ENCODE results near the gene FAM98B. TPM values are rescaled to one million over a fixed set of nuclear protein-coding genes. Genes with fewer than 3 reads are reported as not detected.

The FAM98B gene
- total and polyA plus RNA-seq, 2 of the 8 experiments (the other 6 are each of a cell fraction or from before 2014, with no cell fraction given), result 5.9 to 48.4 TPM

DNA sequence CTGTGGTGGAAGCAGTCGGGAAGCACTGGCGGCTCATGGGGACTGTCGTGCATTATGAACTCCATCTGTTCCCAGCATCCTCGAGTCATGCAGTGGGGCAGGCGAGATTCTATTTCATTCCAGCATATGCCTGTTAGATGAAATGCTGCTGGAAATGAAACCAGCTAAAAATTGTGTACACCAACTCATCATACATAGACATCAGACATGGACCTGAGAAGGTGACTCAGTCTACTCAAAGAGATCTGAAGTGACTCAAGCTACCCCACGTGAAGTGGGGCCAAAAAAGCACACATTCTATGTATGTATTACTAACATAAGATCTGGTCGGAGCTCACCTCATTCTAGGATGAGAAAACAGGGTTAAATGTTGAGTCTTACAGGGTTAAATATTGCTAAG is 47.5 kb upstream of the FAM98B start:
- FAIRE-seq (no peak), DNase-seq (ENCODE audit: low read depth in 1 of 2, low spot score in 2 of 2) (no peak)
- H2BK15ac ChIP-seq (ENCODE audit: low read length), result no peak overlapping the region
- no peak overlapping the region for H3K27ac ChIP-seq (ENCODE audit: low read depth, low read length)
- no peak overlapping the region for H3K4me3 ChIP-seq (ENCODE audit: extremely low read depth in 1 of 4, insufficient read depth in 2 of 4, low read depth in 3 of 4, low read length in 4 of 4)
- H3K4me1 ChIP-seq (replicated peaks in 1 of 4; ENCODE audit: control insufficient read depth in 3 of 4, insufficient read depth in 4 of 4, low read length in 3 of 4), result no peaks in the 10 kb centered on the region
- H2AFZ ChIP-seq (ENCODE audit: low read length), result 0 out of 2 replicates have a peak overlapping the region, but pooled peaks have one; percentile 9
- H2BK20ac ChIP-seq (ENCODE audit: low read length), result no peak overlapping the region
- no peaks in the 10 kb centered on the region for H3K9me3 ChIP-seq (ENCODE audit: insufficient read depth in 2 of 2, low read depth in 1 of 2, low read length in 1 of 2)
- 92% methylated on average over 7 of the region's 7 CpGs; no CpG with 5 or more reads in 1 of the 2 experiments for WGBS, 2 experiments (ENCODE audit: extremely low coverage in 1 of 2, insufficient coverage in 1 of 2, insufficient read length in 1 of 2, insufficient replicate concordance in 2 of 2, low coverage in 1 of 2, low lambda C conversion rate in 2 of 2, missing lambda C conversion rate in 1 of 2)
- H3K79me2 ChIP-seq (ENCODE audit: control insufficient read depth in 1 of 2, insufficient read depth in 2 of 2, low read length in 2 of 2), result no peaks in the 10 kb centered on the region
- H3K36me3 ChIP-seq (ENCODE audit: control insufficient read depth in 2 of 4, insufficient read depth in 4 of 4, low read length in 3 of 4), result no peaks in the 10 kb centered on the region
- no peak overlapping the region for H2AK5ac ChIP-seq (ENCODE audit: low read depth, low read length)
- no peak overlapping the region for H4K8ac ChIP-seq (ENCODE audit: extremely low read depth, insufficient read depth, low read length)
- H3K27me3 ChIP-seq (replicated peaks in 1 of 4; ENCODE audit: control insufficient read depth in 3 of 4, extremely low read depth in 1 of 4, insufficient read depth in 3 of 4, low read length in 3 of 4), result no peaks in the 10 kb centered on the region
- no peak overlapping the region for H3K23ac ChIP-seq (ENCODE audit: insufficient read length)
- H3K79me1 ChIP-seq (ENCODE audit: low read depth, low read length), result no peaks in the 10 kb centered on the region
- no peak overlapping the region for H3K4me2 ChIP-seq (ENCODE audit: insufficient read depth in 1 of 2, low read depth in 2 of 2, low read length in 2 of 2)
- H2BK120ac ChIP-seq (replicated peaks; ENCODE audit: low read depth, low read length), result no peak overlapping the region
- no peak overlapping the region for H3K18ac ChIP-seq (ENCODE audit: extremely low read depth, low read length)
- H4K5ac ChIP-seq (ENCODE audit: insufficient read length, low read depth, low read length), result no peak overlapping the region
- no peak overlapping the region for H4K91ac ChIP-seq (replicated peaks; ENCODE audit: insufficient read length, low read length)
- no peaks in the 10 kb centered on the region for H3K23me2 ChIP-seq (ENCODE audit: low read depth, low read length)
- ChIA-PET CTCF (ENCODE audit: partially characterized antibody) (interaction anchor here (1.5 kb wide), 1 partner anchor 404 kb away, joined by 4 read pairs; no protein-coding TSS in a partner anchor), POLR2A (ENCODE audit: partially characterized antibody) (no interaction called here)
- H2BK5ac ChIP-seq (ENCODE audit: low read depth, low read length), result no peak overlapping the region
- no peaks in the 10 kb centered on the region for H4K20me1 ChIP-seq (replicated peaks in 1 of 2; ENCODE audit: control insufficient read depth in 1 of 2, insufficient read depth in 2 of 2, low read length in 2 of 2)
- H3K56ac ChIP-seq (replicated peaks; ENCODE audit: insufficient read length, low read depth, low read length), result no peak overlapping the region
- no peak overlapping the region for H3K9ac ChIP-seq (replicated peaks in 1 of 4; ENCODE audit: extremely low read depth in 1 of 4, low read depth in 3 of 4, low read length in 3 of 4)
- no peak overlapping the region for H3K4ac ChIP-seq (replicated peaks; ENCODE audit: insufficient read length, low read depth, low read length)
- H3K14ac ChIP-seq (ENCODE audit: insufficient read length), result no peak overlapping the region
- no peak overlapping the region for H2BK12ac ChIP-seq (ENCODE audit: low read depth, low read length)
- TF ChIP-seq, protein P1, sequence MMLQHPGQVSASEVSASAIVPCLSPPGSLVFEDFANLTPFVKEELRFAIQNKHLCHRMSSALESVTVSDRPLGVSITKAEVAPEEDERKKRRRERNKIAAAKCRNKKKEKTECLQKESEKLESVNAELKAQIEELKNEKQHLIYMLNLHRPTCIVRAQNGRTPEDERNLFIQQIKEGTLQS (IDR thresholded peaks at IDR 0.05; ENCODE audit: insufficient read depth, low read depth, low read length), result no peak
- TF ChIP-seq CREB1 (IDR thresholded peaks at IDR 0.05), result no peak
- no peak for TF ChIP-seq BRCA1 (IDR thresholded peaks at IDR 0.05; ENCODE audit: low read depth, low read length)
- no peak for TF ChIP-seq SIRT6 (IDR thresholded peaks at IDR 0.05; ENCODE audit: low read length)
- no peak for TF ChIP-seq GABPA (IDR thresholded peaks at IDR 0.05; ENCODE audit: borderline replicate concordance, insufficient read depth, low read length)
- TF ChIP-seq, protein P2, sequence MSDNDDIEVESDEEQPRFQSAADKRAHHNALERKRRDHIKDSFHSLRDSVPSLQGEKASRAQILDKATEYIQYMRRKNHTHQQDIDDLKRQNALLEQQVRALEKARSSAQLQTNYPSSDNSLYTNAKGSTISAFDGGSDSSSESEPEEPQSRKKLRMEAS (IDR thresholded peaks at IDR 0.05), result no peak
- TF ChIP-seq SAP30 (IDR thresholded peaks at IDR 0.05; ENCODE audit: insufficient read depth, insufficient replicate concordance, low read length), result no peak
